Heart left ventricle (tissue), 16 donors: ENCODE results near the gene SORBS1. TPM values are rescaled to one million over a fixed set of nuclear protein-coding genes. Genes with fewer than 3 reads are reported as not detected.

ENCODE experiments used
- ATAC-seq, 4 donors: fragments of 200-7000 bp; cut with Tn5 transposase; one replicate each; pipeline ENCODE4 v1.9.1; 2020 to 2022; ENCODE audit warnings: moderate library complexity in 4 of 4, mild to moderate bottlenecking in 3 of 4, moderate number of reproducible peaks in 1 of 4
- DNase-seq, 5 donors: peaks; one replicate each; pipeline ENCODE4 v3.0.0-alpha.2; 2020
- H3K27ac ChIP-seq, 12 donors: fragments of 200-600 bp; sonication (generic) in 4 of 12; one replicate each; pipeline versions ENCODE4 v1.5.0 to v1.8.0; 2016 to 2022; ENCODE audit warnings: mild to moderate bottlenecking in 2 of 12
- H3K27me3 ChIP-seq, 9 donors: fragments of 200-600 bp; sonication (generic) in 2 of 9; one replicate each; pipeline versions ENCODE4 v1.5.1 to v1.8.0; 2016 to 2022; ENCODE audit warnings: mild to moderate bottlenecking in 3 of 9
- H3K36me3 ChIP-seq, 9 donors: fragments of 200-600 bp; sonication (generic) in 2 of 9; one replicate each; pipeline versions ENCODE4 v1.5.0 to v1.8.0; 2018 to 2022; ENCODE audit warnings: mild to moderate bottlenecking in 2 of 9
- H3K4me1 ChIP-seq, 12 donors: fragments of 200-600 bp; sonication (generic) in 4 of 12; one replicate each; pipeline versions ENCODE4 v1.5.0 to v1.8.0; 2016 to 2022; ENCODE audit warnings: mild to moderate bottlenecking in 3 of 12
- H3K4me3 ChIP-seq, 12 donors: fragments of 200-600 bp; sonication (generic) in 4 of 12; one replicate each; pipeline versions ENCODE4 v1.5.0 to v1.8.0; 2017 to 2022; ENCODE audit warnings: mild to moderate bottlenecking in 9 of 12, moderate library complexity in 4 of 12
- H3K9me3 ChIP-seq, 12 donors: fragments of 200-600 bp; sonication (generic) in 4 of 12; one replicate each; pipeline versions ENCODE4 v1.5.0 to v1.8.0; 2016 to 2022; ENCODE audit warnings: mild to moderate bottlenecking in 1 of 12
- CTCF ChIP-seq, 12 donors: fragments of 200-600 bp; sonication (generic) in 4 of 12; IDR thresholded peaks; one replicate each; pipeline versions ENCODE4 v1.5.0 to v1.8.0; 2018 to 2022; ENCODE audit warnings: antibody characterized with exemption in 12 of 12, mild to moderate bottlenecking in 5 of 12
- POLR2A ChIP-seq, 2 donors: fragments of 450-650 bp; IDR thresholded peaks; one replicate each; pipeline ENCODE4 v1.6.1; 2017; ENCODE audit warnings: antibody characterized with exemption in 2 of 2, mild to moderate bottlenecking in 2 of 2, moderate library complexity in 2 of 2
- WGBS, 4 donors: extraction: QIAGEN DNeasy Blood & Tissue Kit in 2 of 4; methylation state at CpG; one replicate each; pipeline versions ENCODE4 v1.1.5 to v1.1.7; 2013 to 2018; 5-methylcytosine and 5-hydroxymethylcytosine counted together
- intact Hi-C, 10 donors: fragments of 100-400 bp; cut with DNase I; formaldehyde crosslinking; loops; one replicate each; pipeline versions ENCODE4 v1.11.1 to v1.14.2; 2022
- polyA plus RNA-seq, 2 donors: library from polyadenylated mRNA; stranded (reverse); fragments of 200-250 nt; gene quantifications; one replicate each; pipeline ENCODE4 v1.2.3, GENCODE V29; 2013
- total RNA-seq, 9 donors: library from RNA; depleted of rRNA in 2 of 9; stranded (reverse); fragments of >200 nt in 2 of 9; fragmentation: NEBNext Ultra II Directional in 3 of 9; extraction: Animal tissue kit (Norgen Biotek cat#: 25700) in 3 of 9; gene quantifications; one replicate each; pipeline versions ENCODE4 v1.1.0 to v1.2.4, GENCODE V29; 2016 to 2023
- donor health status: ischemic (EF 13 %, LVEDD 7.1; RV severe dilation, severe dysfunction).
- donor health status: healthy with polysubstance abuse.
- donor health status: DM: no; HTN: yes; CAD: no.
- donor health status: DM: no; HTN: no; CAD: no.
- donor health status: ischemic (EF 25% LVEDD 6.9; RV normal size, moderate dysfunction).
- donor health status: ischemic (EF 25% LVEDD 5.7; RV mildly dilated, moderate dysfunction).
- donor health status: healthy.
- donor health status: DM: yes; HTN: yes; CAD: no.
- donor health status: ischemic (EF 35%, LVEDD 5.7; RV mildly dilated, moderate dysfunction).
- donor health status: nonischemic (EF 11% LVEDD 7.7; RV severe dilation, severe dysfunction).
- donor health status: DM: yes; HTN: yes; CAD: no.
- donor health status: PGD.
- donor health status: ischemic (EF 29% LVEDD 5.4; RV normal size, mild dysfunction).
- donor health status: nonischemic (EF 23%, LVEDD 6.1; RV moderate dilation, normal function).

Gene SORBS1
- total and polyA plus RNA-seq, 11 donors, result 355 to 1,440 (median 886) TPM

GRCh38 chr10:95464280-95464679 lies 96.9 kb downstream of the SORBS1 start:
- no peak for ATAC-seq

GRCh38 chr10:95462740-95463667 lies 98.2 kb downstream of the SORBS1 start:
- H3K36me3 ChIP-seq, result no peaks in the 10 kb centered on the region
- H3K4me3 ChIP-seq, result no peak overlapping the region
- H3K27ac ChIP-seq, result peak overlapping the region; percentile 49 to 96 (median 87)
- DNase-seq, result no peak
- H3K4me1 ChIP-seq, result peaks cover 0 to 82% (median 53%) of the 10 kb centered on the region in 12 donors
- 24 to 42% (median 38%) methylated on average over 1 of the region's 1 CpG for WGBS, 4 donors
- ATAC-seq, result peak; percentile 28 to 63 (median 39)
- intact Hi-C loops, result no loop called here
- no peaks in the 10 kb centered on the region for H3K27me3 ChIP-seq
- TF ChIP-seq POLR2A (IDR thresholded peaks at IDR 0.05) (no peak), CTCF (IDR thresholded peaks at IDR 0.05) (no peak)
- no peaks in the 10 kb centered on the region for H3K9me3 ChIP-seq

More at GRCh38 chr10:95464280-95464679, 96.9 kb downstream of the SORBS1 start:
- no peak for DNase-seq
- WGBS, 4 donors, result 54 to 68% (median 63%) methylated on average over 5 of the region's 5 CpGs
- Histone ChIP-seq H3K4me3 (no peak overlapping the region), H3K9me3 (no peaks in the 10 kb centered on the region), H3K36me3 (no peaks in the 10 kb centered on the region), H3K27me3 (no peaks in the 10 kb centered on the region), H3K4me1 (peaks cover 0 to 84% (median 48%) of the 10 kb centered on the region in 12 donors), H3K27ac (peak overlapping the region; percentile 49 to 96 (median 87))
- intact Hi-C loops, result no loop called here
- TF ChIP-seq POLR2A (IDR thresholded peaks at IDR 0.05) (no peak), CTCF (IDR thresholded peaks at IDR 0.05) (no peak)

DNA sequence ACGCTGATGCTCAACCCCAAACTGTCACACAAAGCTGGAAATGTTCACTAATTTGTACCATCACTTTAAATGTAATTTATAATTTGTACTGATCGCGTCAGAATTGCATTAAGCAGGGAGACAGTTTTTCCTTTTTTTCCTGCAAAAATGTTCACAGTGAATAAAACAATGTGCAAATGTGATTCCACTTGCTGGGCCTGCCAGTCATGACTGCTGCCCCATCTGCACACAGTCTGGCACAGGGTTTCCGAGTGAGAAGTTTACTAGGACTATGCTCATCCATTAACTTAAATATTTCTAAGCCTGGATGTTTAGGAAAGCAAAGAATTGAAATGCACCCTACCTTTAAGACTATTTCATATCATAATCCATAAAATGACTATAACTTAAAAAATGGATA lies 99.6 kb downstream of the SORBS1 start:
- Histone ChIP-seq H3K27me3 (no peaks in the 10 kb centered on the region), H3K4me3 (no peak overlapping the region), H3K4me1 (peaks cover 3 to 82% (median 49%) of the 10 kb centered on the region in 12 donors), H3K27ac (peak overlapping the region in 6 of 12 donors; percentile 4 to 96 (median 89)), H3K36me3 (no peaks in the 10 kb centered on the region), H3K9me3 (no peaks in the 10 kb centered on the region)
- no peak for TF ChIP-seq CTCF (IDR thresholded peaks at IDR 0.05)
- no peak for TF ChIP-seq POLR2A (IDR thresholded peaks at IDR 0.05)
- intact Hi-C loops, result no loop called here
- DNase-seq (no peak), ATAC-seq (no peak)
- WGBS, 4 donors, result 82 to 88% (median 84%) methylated on average over 4 of the region's 4 CpGs

DNA sequence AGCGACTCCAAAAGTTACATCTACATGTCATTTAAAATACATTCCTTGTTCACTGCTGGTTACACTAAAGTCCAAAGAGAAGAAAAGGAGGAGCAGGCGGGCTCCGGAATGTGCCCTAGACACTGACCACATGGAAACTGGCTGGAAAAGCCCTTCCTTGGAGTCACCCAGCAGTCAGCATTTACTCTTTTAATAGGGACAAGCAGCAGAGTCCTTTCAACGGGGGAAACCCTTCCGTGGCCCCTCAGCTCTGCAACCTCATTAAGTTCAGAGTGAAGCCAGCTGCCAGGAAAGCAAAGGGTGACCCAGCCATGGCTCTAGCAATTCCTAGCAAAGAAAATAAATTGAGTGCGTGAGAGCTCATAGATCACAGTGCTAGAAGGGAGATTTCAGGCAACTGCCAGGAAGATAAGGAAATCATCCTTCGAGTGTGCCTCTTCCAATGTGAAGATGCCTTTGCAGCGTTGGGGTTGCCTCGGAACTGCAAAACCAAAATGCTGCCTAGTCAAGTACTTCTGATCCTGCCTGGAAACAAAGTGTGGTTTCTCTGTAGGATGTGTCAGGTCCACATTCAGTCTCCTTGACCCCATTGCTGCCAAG lies 101.6 kb downstream of the SORBS1 start:
- H3K27ac ChIP-seq, result peak overlapping the region; percentile 11 to 94 (median 54)
- H3K36me3 ChIP-seq, result no peaks in the 10 kb centered on the region
- no peak overlapping the region for H3K4me3 ChIP-seq
- TF ChIP-seq CTCF (IDR thresholded peaks at IDR 0.05) (no peak), POLR2A (IDR thresholded peaks at IDR 0.05) (no peak)
- DNase-seq (no peak), ATAC-seq (peak in 1 of 4 donors; percentile 31)
- H3K9me3 ChIP-seq, result no peaks in the 10 kb centered on the region
- peaks cover 3 to 87% (median 47%) of the 10 kb centered on the region in 12 donors for H3K4me1 ChIP-seq
- WGBS, 4 donors, result 40 to 45% (median 42%) methylated on average over 9 of the region's 9 CpGs
- no peaks in the 10 kb centered on the region for H3K27me3 ChIP-seq
- intact Hi-C loops, result no loop called here
